HEK293 (cell line): ENCODE results near the gene ANKRD45.
"Not testable (repeated sequence)": the region's sequence is repeated elsewhere in the genome, so short reads cannot be mapped to it uniquely, and the experiment has no call there.

Experiments used
- CTCF ChIA-PET: fragments of 350-600 bp; formaldehyde crosslinking; extraction: SDS; loops from one replicate; lab custom pipeline; 2021; ENCODE audit warnings: antibody characterized with exemption; lab: Yijun Ruan, JAX
- POLR2A ChIA-PET: fragments of 300-600 bp; formaldehyde crosslinking; extraction: SDS; loops from one replicate; lab custom pipeline; 2020; ENCODE audit warnings: antibody characterized with exemption, inconsistent platforms; lab: Yijun Ruan, JAX
- H3K27ac ChIP-seq: fragments of 200-500 bp; sonication (Bioruptor generic); 2 replicates; pipeline ENCODE4 v1.5.1; 2014; ENCODE audit warnings: low read depth, low read length, control low read depth, inconsistent platforms; ENCODE audit errors: extremely low read depth
- H3K36me3 ChIP-seq, 2 experiments: fragments of 200-500 bp in 1 of 2; sonication (Bioruptor generic) in 1 of 2; 1 replicate in 1 of 2; 2 replicates in 1 of 2; pipeline ENCODE4 v1.5.1; 2014 to 2017; ENCODE audit warnings: inconsistent platforms in 2 of 2, low read length in 2 of 2; ENCODE audit not compliant: control insufficient read depth in 2 of 2, insufficient read depth in 1 of 2
- H3K4me1 ChIP-seq: fragments of 200-500 bp; sonication (Bioruptor generic); 2 replicates; pipeline ENCODE4 v1.5.1; 2014; ENCODE audit warnings: mild to moderate bottlenecking, low read length, inconsistent platforms; ENCODE audit not compliant: control insufficient read depth, insufficient read depth
- H3K4me3 ChIP-seq: 2 replicates; pipeline ENCODE4 v1.5.1; 2011; ENCODE audit warnings: low read depth, mild to moderate bottlenecking, control low read depth, low read length, moderate library complexity
- H3K9me3 ChIP-seq: fragments of 200-500 bp; sonication (Bioruptor generic); 2 replicates; pipeline ENCODE4 v1.5.1; 2014; ENCODE audit warnings: low read depth, low read length, inconsistent platforms; ENCODE audit not compliant: control insufficient read depth, insufficient read depth
- AEBP2 ChIP-seq: fragments of 450-650 bp; formaldehyde crosslinking; IDR thresholded peaks from 2 replicates; pipeline ENCODE4 v1.5.1; 2016; ENCODE audit warnings: missing biosample characterization, missing genetic modification characterization, borderline replicate concordance
- GLIS1 ChIP-seq: fragments of 450-650 bp; formaldehyde crosslinking; IDR thresholded peaks from 2 replicates; pipeline ENCODE4 v1.5.1; 2016; ENCODE audit warnings: missing biosample characterization, missing genetic modification characterization
- MZF1 ChIP-seq: fragments of 450-650 bp; formaldehyde crosslinking; IDR thresholded peaks from 2 replicates; pipeline ENCODE4 v1.5.1; 2017; ENCODE audit warnings: missing biosample characterization, missing genetic modification characterization, borderline replicate concordance
- RBAK ChIP-seq: fragments of 450-650 bp; formaldehyde crosslinking; IDR thresholded peaks from 2 replicates; pipeline ENCODE4 v1.5.1; 2016; ENCODE audit warnings: missing biosample characterization, missing genetic modification characterization
- SP2 ChIP-seq: fragments of 450-650 bp; formaldehyde crosslinking; IDR thresholded peaks from 2 replicates; pipeline ENCODE4 v1.5.1; 2016; ENCODE audit warnings: missing biosample characterization, missing genetic modification characterization
- ZBTB21 ChIP-seq: fragments of 450-650 bp; formaldehyde crosslinking; IDR thresholded peaks from 2 replicates; pipeline ENCODE4 v1.5.1; 2017; ENCODE audit warnings: missing biosample characterization, missing genetic modification characterization
- ZBTB48 ChIP-seq: fragments of 450-650 bp; formaldehyde crosslinking; IDR thresholded peaks from 2 replicates; pipeline ENCODE4 v1.5.1; 2016; ENCODE audit warnings: missing biosample characterization, missing genetic modification characterization
- ZBTB8A ChIP-seq: fragments of 450-650 bp; formaldehyde crosslinking; IDR thresholded peaks from 2 replicates; pipeline ENCODE4 v1.5.1; 2016; ENCODE audit warnings: missing biosample characterization, missing genetic modification characterization
- ZIC2 ChIP-seq: fragments of 450-650 bp; formaldehyde crosslinking; IDR thresholded peaks from 2 replicates; pipeline ENCODE4 v1.5.1; 2016; ENCODE audit warnings: missing biosample characterization, missing genetic modification characterization
- ZNF362 ChIP-seq: fragments of 450-650 bp; formaldehyde crosslinking; IDR thresholded peaks from 2 replicates; pipeline ENCODE4 v1.5.1; 2016; ENCODE audit warnings: missing biosample characterization, missing genetic modification characterization
- ZNF449 ChIP-seq: fragments of 450-650 bp; formaldehyde crosslinking; IDR thresholded peaks from 2 replicates; pipeline ENCODE4 v1.5.1; 2017; ENCODE audit warnings: missing biosample characterization, mild to moderate bottlenecking, missing genetic modification characterization, moderate library complexity
- ZNF561 ChIP-seq: fragments of 450-650 bp; IDR thresholded peaks from 2 replicates; pipeline ENCODE4 v1.5.1; 2018; ENCODE audit warnings: missing biosample characterization, missing genetic modification characterization, borderline replicate concordance
- ZNF792 ChIP-seq: fragments of 450-650 bp; formaldehyde crosslinking; IDR thresholded peaks from 2 replicates; pipeline ENCODE4 v1.5.1; 2016; ENCODE audit warnings: missing biosample characterization, missing genetic modification characterization

ANKRD45 gene

GRCh38 chr1:173596097-173596825, 73.4 kb downstream of the ANKRD45 start:
- Histone ChIP-seq H3K9me3 (no peaks in the 10 kb centered on the region), H3K4me1 (no peaks in the 10 kb centered on the region), H3K36me3 (no peaks in the 10 kb centered on the region)
- POLR2A ChIA-PET = no interaction called here
- TF ChIP-seq ZNF792 (tag by site-specific recombination) = no peak
- TF ChIP-seq SP2 (tag by site-specific recombination) = no peak
- no peak for TF ChIP-seq RBAK (tag by site-specific recombination)
- no peak for TF ChIP-seq GLIS1 (tag by site-specific recombination)
- no peak for TF ChIP-seq MZF1 (tag by site-specific recombination)
- no peak for TF ChIP-seq ZBTB21 (tag by site-specific recombination)
- TF ChIP-seq, all 188 proteins: peak for 0
- H3K27ac ChIP-seq = no peak overlapping the region
- H3K4me3 ChIP-seq = no peak overlapping the region
- CTCF ChIA-PET = interaction anchor here (0.7 kb wide), 1 partner anchor 1191 kb away, joined by 3 read pairs; no protein-coding TSS in a partner anchor

- H3K4me1 ChIP-seq, H3K4me3 ChIP-seq, H3K36me3 ChIP-seq, H3K27ac ChIP-seq, H3K9me3 ChIP-seq, POLR2A ChIA-PET, CTCF ChIA-PET: not testable (repeated sequence)
Measured at GRCh38 chr1:173591138-173591537, 78.5 kb downstream of the ANKRD45 start.

GRCh38 chr1:173590557-173590956, 79.1 kb downstream of the ANKRD45 start:
- no peak overlapping the region for H3K27ac ChIP-seq
- ChIA-PET POLR2A (no interaction called here), CTCF (no interaction called here)
- no peak overlapping the region for H3K4me3 ChIP-seq
- no peak for TF ChIP-seq ZBTB8A
- H3K9me3 ChIP-seq = no peaks in the 10 kb centered on the region
- H3K36me3 ChIP-seq = no peaks in the 10 kb centered on the region
- H3K4me1 ChIP-seq = no peaks in the 10 kb centered on the region

- no peaks in the 10 kb centered on the region for H3K4me1 ChIP-seq
- no peaks in the 10 kb centered on the region for H3K9me3 ChIP-seq
- no peak overlapping the region for H3K27ac ChIP-seq
- no peak for TF ChIP-seq AEBP2 (tag by site-specific recombination)
- TF ChIP-seq ZIC2 = no peak
- TF ChIP-seq ZNF449 (tag by site-specific recombination) = no peak
- no peak for TF ChIP-seq ZNF561 (tag by site-specific recombination)
- no peak for TF ChIP-seq ZNF362 (tag by site-specific recombination)
- no peak for TF ChIP-seq ZBTB48 (tag by site-specific recombination)
- POLR2A ChIA-PET = no interaction called here
- CTCF ChIA-PET = interaction anchor here (0.7 kb wide), 1 partner anchor 115 kb away, joined by 3 read pairs; no protein-coding TSS in a partner anchor
- no peak overlapping the region for H3K4me3 ChIP-seq
- H3K36me3 ChIP-seq = no peaks in the 10 kb centered on the region
Measured at GRCh38 chr1:173581383-173582079, 88.1 kb downstream of the ANKRD45 start.
